Measurements from ENCODE around the gene SPECC1L. TPM values are rescaled to one million over a fixed set of nuclear protein-coding genes. Genes with fewer than 3 reads are reported as not detected.

Gene SPECC1L
- total and polyA plus RNA-seq, 2 of the 8 experiments (the other 6 are each of a cell fraction or from before 2014, with no cell fraction given): 15.7 to 61.6 TPM

- Histone ChIP-seq H3K23ac (ENCODE audit: insufficient read length) (no peak overlapping the region), H2BK12ac (ENCODE audit: low read depth, low read length) (no peak overlapping the region), H4K20me1 (replicated peaks in 1 of 2; ENCODE audit: control insufficient read depth in 1 of 2, insufficient read depth in 2 of 2, low read length in 2 of 2) (peaks cover 0 to 1% of the 10 kb centered on the region in 2 experiments), H3K27ac (ENCODE audit: low read depth, low read length) (no peak overlapping the region), H4K91ac (replicated peaks; ENCODE audit: insufficient read length, low read length) (no peak overlapping the region), H2BK20ac (ENCODE audit: low read length) (no peak overlapping the region), H4K5ac (ENCODE audit: insufficient read length, low read depth, low read length) (no peak overlapping the region), H4K8ac (ENCODE audit: extremely low read depth, insufficient read depth, low read length) (no peak overlapping the region), H3K18ac (ENCODE audit: extremely low read depth, low read length) (no peak overlapping the region), H3K14ac (ENCODE audit: insufficient read length) (no peak overlapping the region), H3K4ac (replicated peaks; ENCODE audit: insufficient read length, low read depth, low read length) (no peak overlapping the region), H3K27me3 (replicated peaks in 1 of 4; ENCODE audit: control insufficient read depth in 3 of 4, extremely low read depth in 1 of 4, insufficient read depth in 3 of 4, low read length in 3 of 4) (no peaks in the 10 kb centered on the region), H2BK5ac (ENCODE audit: low read depth, low read length) (no peak overlapping the region; the same call in 1 of the 2 replicates), H3K79me1 (ENCODE audit: low read depth, low read length) (no peaks in the 10 kb centered on the region), H2AFZ (ENCODE audit: low read length) (no peak overlapping the region), H3K4me3 (ENCODE audit: extremely low read depth in 1 of 4, insufficient read depth in 2 of 4, low read depth in 3 of 4, low read length in 4 of 4) (no peak overlapping the region), H3K79me2 (ENCODE audit: control insufficient read depth in 1 of 2, insufficient read depth in 2 of 2, low read length in 2 of 2) (no peaks in the 10 kb centered on the region), H3K23me2 (ENCODE audit: low read depth, low read length) (no peaks in the 10 kb centered on the region), H3K9me3 (ENCODE audit: insufficient read depth in 2 of 2, low read depth in 1 of 2, low read length in 1 of 2) (no peaks in the 10 kb centered on the region), H2BK15ac (ENCODE audit: low read length) (no peak overlapping the region), H3K56ac (replicated peaks; ENCODE audit: insufficient read length, low read depth, low read length) (no peak overlapping the region), H2BK120ac (replicated peaks; ENCODE audit: low read depth, low read length) (no peak overlapping the region), H3K9ac (replicated peaks in 1 of 4; ENCODE audit: extremely low read depth in 1 of 4, low read depth in 3 of 4, low read length in 3 of 4) (no peak overlapping the region), H3K4me1 (replicated peaks in 1 of 4; ENCODE audit: control insufficient read depth in 3 of 4, insufficient read depth in 4 of 4, low read length in 3 of 4) (peaks cover 0 to 30% (median 14%) of the 10 kb centered on the region in 4 experiments; a peak in 6 of 7 replicates), H3K36me3 (ENCODE audit: control insufficient read depth in 2 of 4, insufficient read depth in 4 of 4, low read length in 3 of 4) (peaks cover 6 to 18% (median 11%) of the 10 kb centered on the region in 4 experiments; a peak in 7 of 8 replicates), H2AK5ac (ENCODE audit: low read depth, low read length) (no peak overlapping the region), H3K4me2 (ENCODE audit: insufficient read depth in 1 of 2, low read depth in 2 of 2, low read length in 2 of 2) (no peak overlapping the region)
- ChIA-PET CTCF (ENCODE audit: partially characterized antibody) (interaction anchor here (0.6 to 10.6 kb wide), 8 partner anchors 11 to 142 kb away, joined by 3 to 201 read pairs (median 8); partner anchors contain the start of genes ADORA2A and UPB1), POLR2A (ENCODE audit: partially characterized antibody) (interaction anchor here (1.1 kb wide), 1 partner anchor 40 kb away, joined by 4 read pairs; no protein-coding TSS in a partner anchor)
- DNase-seq (ENCODE audit: low read depth in 1 of 2, low spot score in 2 of 2): peak in 1 of 2 experiments; percentile 37
- WGBS, 2 experiments (ENCODE audit: extremely low coverage in 1 of 2, insufficient coverage in 1 of 2, insufficient read length in 1 of 2, insufficient replicate concordance in 2 of 2, low coverage in 1 of 2, low lambda C conversion rate in 2 of 2, missing lambda C conversion rate in 1 of 2): 77% methylated on average over 3 of the region's 6 CpGs; no CpG with 5 or more reads in 1 of the 2 experiments
- TF ChIP-seq SAP30 (IDR thresholded peaks at IDR 0.05; ENCODE audit: insufficient read depth, insufficient replicate concordance, low read length) (no peak), TAF1 (IDR thresholded peaks at IDR 0.05; ENCODE audit: low read depth, low read length) (no peak), BCL11A (IDR thresholded peaks at IDR 0.05; ENCODE audit: low read depth in 2 of 2, low read length in 2 of 2) (no peak), FOSL1 (IDR thresholded peaks at IDR 0.05; ENCODE audit: insufficient read depth, low read depth, low read length) (no peak), SRF (IDR thresholded peaks at IDR 0.05; ENCODE audit: low read depth, low read length) (no peak), SIN3A (conservative IDR thresholded peaks at IDR 0.05 in 1 of 2, IDR thresholded peaks at IDR 0.05 in 1 of 2; ENCODE audit: low read depth in 1 of 2, low read length in 2 of 2) (no peak), GTF2F1 (IDR thresholded peaks at IDR 0.05; ENCODE audit: borderline replicate concordance, low read depth, low read length) (no peak), ASH2L (IDR thresholded peaks at IDR 0.05; ENCODE audit: low read length) (no peak), NRF1 (IDR thresholded peaks at IDR 0.05; ENCODE audit: low read depth, low read length) (no peak), TAF7 (optimal IDR thresholded peaks at IDR 0.05; ENCODE audit: borderline replicate concordance, low read depth, low read length) (no peak), TEAD4 (IDR thresholded peaks at IDR 0.05; ENCODE audit: low read depth, low read length) (no peak), KDM1A (IDR thresholded peaks at IDR 0.05; ENCODE audit: borderline replicate concordance, low read length) (no peak)
- no peak for FAIRE-seq
These were observed 146.0 kb downstream of the SPECC1L start for GRCh38 chr22:24416611-24417010.
